PC-9 (cell line): ENCODE measurements around the gene DCTN2. TPM values are rescaled to one million over a fixed set of nuclear protein-coding genes. Genes with fewer than 3 reads are reported as not detected.

Experiments used
- BruUV-seq: library from RNA; stranded (reverse); fragments of 400-500 nt; replicated peaks from 2 replicates; lab custom pipeline; 2021; lab: Mats Ljungman, UMichigan
- CTCF ChIA-PET: fragments of 300-600 bp; sonication (Branson Sonifier 250); formaldehyde crosslinking; loops from one replicate; lab custom pipeline; 2022; ENCODE audit warnings: antibody characterized with exemption; lab: Charles Lee
- POLR2A ChIA-PET: fragments of 300-600 bp; sonication (Branson Sonifier 250); formaldehyde crosslinking; loops from one replicate; lab custom pipeline; 2022; ENCODE audit warnings: antibody characterized with exemption; ENCODE audit not compliant: unreplicated experiment; lab: Charles Lee
- DNase-seq, 2 experiments: peaks; one replicate each; pipeline versions ENCODE4 v3.0.0 to v3.0.0-alpha.2; 2015 to 2022; ENCODE audit warnings: mixed read lengths in 1 of 2
- H2AFZ ChIP-seq: fragments of 200-600 bp; sonication (generic); 2 replicates; pipeline ENCODE4 v1.8.1; 2017; ENCODE audit warnings: antibody characterized with exemption
- H3F3A ChIP-seq: fragments of 200-600 bp; sonication (generic); 2 replicates; pipeline ENCODE4 v1.8.1; 2017; ENCODE audit warnings: antibody characterized with exemption, mild to moderate bottlenecking, low read depth; ENCODE audit not compliant: insufficient read depth
- H3K27ac ChIP-seq: fragments of 200-600 bp; sonication (generic); 2 replicates; pipeline ENCODE4 v1.6.1; 2016; ENCODE audit warnings: mixed run types
- H3K27me3 ChIP-seq: fragments of 200-600 bp; sonication (generic); 2 replicates; pipeline ENCODE4 v1.6.1; 2016; ENCODE audit warnings: low read depth, mixed run types; ENCODE audit not compliant: insufficient read depth
- H3K36me3 ChIP-seq: fragments of 200-600 bp; sonication (generic); 2 replicates; pipeline ENCODE4 v1.6.1; 2016; ENCODE audit warnings: low read depth, mixed run types
- H3K4me1 ChIP-seq: fragments of 200-600 bp; sonication (generic); replicated peaks from 2 replicates; pipeline ENCODE4 v1.6.1; 2016; ENCODE audit warnings: mixed run types; ENCODE audit not compliant: insufficient read depth
- H3K4me2 ChIP-seq: fragments of 200-600 bp; sonication (generic); 2 replicates; pipeline ENCODE4 v1.6.1; 2017; ENCODE audit warnings: mixed run types
- H3K4me3 ChIP-seq: fragments of 200-600 bp; sonication (generic); 2 replicates; pipeline ENCODE4 v1.6.1; 2016; ENCODE audit warnings: mixed run types
- H3K79me2 ChIP-seq: fragments of 200-600 bp; sonication (generic); 2 replicates; pipeline ENCODE4 v1.6.1; 2017; ENCODE audit warnings: low read depth, mixed run types
- H3K9me2 ChIP-seq: fragments of 200-600 bp; sonication (generic); 2 replicates; pipeline ENCODE4 v1.8.1; 2017; ENCODE audit warnings: mild to moderate bottlenecking; ENCODE audit not compliant: insufficient read depth
- H3K9me3 ChIP-seq: fragments of 200-600 bp; sonication (generic); 2 replicates; pipeline ENCODE4 v1.8.1; 2016; ENCODE audit warnings: low read depth; ENCODE audit not compliant: insufficient read depth
- H4K20me1 ChIP-seq: fragments of 200-600 bp; sonication (generic); 2 replicates; pipeline ENCODE4 v1.8.1; 2017; ENCODE audit not compliant: insufficient read depth
- CTCF ChIP-seq: fragments of 200-600 bp; sonication (generic); conservative IDR thresholded peaks from 2 replicates; pipeline ENCODE4 v1.6.1; 2017; ENCODE audit warnings: mixed run types, antibody characterized with exemption, mild to moderate bottlenecking, moderate library complexity
- EZH2 ChIP-seq: fragments of 200-600 bp; sonication (generic); IDR thresholded peaks from 2 replicates; pipeline ENCODE4 v1.8.0; 2017; ENCODE audit warnings: antibody characterized with exemption, low read depth
- intact Hi-C: fragments of 100-400 bp; cut with micrococcal nuclease; formaldehyde crosslinking; loops from one replicate; pipeline ENCODE4 v1.10.0; 2022; ENCODE audit not compliant: unreplicated experiment
- total RNA-seq: library from RNA; stranded (reverse); gene quantifications from 2 replicates; pipeline ENCODE4 v1.2.3, GENCODE V29; 2021

DCTN2 gene
- total RNA-seq, 1 experiment from 2014 or later: 105 TPM

- DNase-seq: no peak
- Histone ChIP-seq H3K9me2 (no peaks in the 10 kb centered on the region), H3K36me3 (peaks cover 70% of the 10 kb centered on the region), H3K4me2 (0 out of 2 replicates have a peak overlapping the region, but pooled peaks have one; percentile 93), H4K20me1 (peaks cover 76% of the 10 kb centered on the region), H3K4me3 (no peak overlapping the region), H3K4me1 (peaks cover 24% of the 10 kb centered on the region), H3K27ac (peak overlapping the region; percentile 28), H3K79me2 (peaks cover 39% of the 10 kb centered on the region), H2AFZ (no peak overlapping the region), H3K9me3 (no peaks in the 10 kb centered on the region), H3K27me3 (no peaks in the 10 kb centered on the region), H3F3A (peaks cover 84% of the 10 kb centered on the region)
- intact Hi-C loops: no loop called here
- POLR2A ChIA-PET: interaction anchor here (0.5 to 0.6 kb wide), 3 partner anchors 20 to 1921 kb away, joined by 3 to 4 read pairs (median 3); no protein-coding TSS in a partner anchor
- TF ChIP-seq EZH2 (no peak), CTCF (no peak)
- no TSS peak for BruUV-seq
- CTCF ChIA-PET: interaction anchor here (0.5 kb wide), 1 partner anchor 85 kb away, joined by 3 read pairs; no protein-coding TSS in a partner anchor
Observed at GRCh38 chr12:57517187-57517586, 29.8 kb downstream of the DCTN2 start.

- BruUV-seq: no TSS peak
- H3K4me2 ChIP-seq: 0 out of 2 replicates have a peak overlapping the region, but pooled peaks have one; percentile 93
- H4K20me1 ChIP-seq: peaks cover 81% of the 10 kb centered on the region
- DNase-seq: no peak
- no peaks in the 10 kb centered on the region for H3K9me3 ChIP-seq
- CTCF ChIA-PET: interaction anchor here (0.5 kb wide), 1 partner anchor 85 kb away, joined by 3 read pairs; no protein-coding TSS in a partner anchor
- no peaks in the 10 kb centered on the region for H3K9me2 ChIP-seq
- intact Hi-C loops: no loop called here
- H3K36me3 ChIP-seq: peaks cover 75% of the 10 kb centered on the region
- no peak overlapping the region for H3K4me3 ChIP-seq
- H3K27me3 ChIP-seq: no peaks in the 10 kb centered on the region
- POLR2A ChIA-PET: interaction anchor here (0.5 kb wide), 1 partner anchor 11 kb away, joined by 12 read pairs; no protein-coding TSS in a partner anchor
- H3F3A ChIP-seq: peaks cover 84% of the 10 kb centered on the region
- no peak overlapping the region for H2AFZ ChIP-seq
- H3K79me2 ChIP-seq: peaks cover 39% of the 10 kb centered on the region
- TF ChIP-seq CTCF (no peak), EZH2 (no peak)
- peaks cover 20% of the 10 kb centered on the region for H3K4me1 ChIP-seq
- peak overlapping the region; percentile 28 for H3K27ac ChIP-seq
Observed at GRCh38 chr12:57516617-57517153, 30.3 kb downstream of the DCTN2 start.

GRCh38 chr12:57515934-57516541 is 31.0 kb downstream of the DCTN2 start:
- no peak overlapping the region for H3K27ac ChIP-seq
- intact Hi-C loops: no loop called here
- H3K4me2 ChIP-seq: no peak overlapping the region
- DNase-seq: no peak
- TSS peak; percentile 1 for BruUV-seq
- H3K9me2 ChIP-seq: no peaks in the 10 kb centered on the region
- no peak overlapping the region for H3K4me3 ChIP-seq
- peaks cover 14% of the 10 kb centered on the region for H3K4me1 ChIP-seq
- no peak overlapping the region for H2AFZ ChIP-seq
- POLR2A ChIA-PET: no interaction called here
- no peaks in the 10 kb centered on the region for H3K9me3 ChIP-seq
- H3K36me3 ChIP-seq: peaks cover 78% of the 10 kb centered on the region
- no peaks in the 10 kb centered on the region for H3K27me3 ChIP-seq
- no peak for TF ChIP-seq CTCF
- TF ChIP-seq EZH2: no peak
- H3K79me2 ChIP-seq: peaks cover 39% of the 10 kb centered on the region
- H3F3A ChIP-seq: peaks cover 82% of the 10 kb centered on the region
- CTCF ChIA-PET: no interaction called here
- peaks cover 87% of the 10 kb centered on the region for H4K20me1 ChIP-seq
